ENCODE results near the gene ILKAP. TPM values are rescaled to one million over a fixed set of nuclear protein-coding genes. Genes with fewer than 3 reads are reported as not detected.

Gene ILKAP
- polyA plus RNA-seq, 2 of the 4 experiments (the other 2 are of a cell fraction): 36.3 to 41.4 TPM

GRCh38 chr2:238180554-238180953 lies 22.9 kb downstream of the ILKAP start:
- H3K4me3 ChIP-seq: no peak overlapping the region
- H3K4me2 ChIP-seq: no peak overlapping the region
- H3K27ac ChIP-seq: no peak overlapping the region
- ATAC-seq (no peak), DNase-seq (ENCODE audit: low read depth in 1 of 2, low spot score in 1 of 2) (no peak), FAIRE-seq (no peak)
- ChIA-PET CTCF (no interaction called here), POLR2A (no interaction called here)
- WGBS (ENCODE audit: missing lambda C conversion rate): 90% methylated on average over 5 of the region's 5 CpGs
- TF ChIP-seq REST (IDR thresholded peaks at IDR 0.05) (no peak), FOSB (CRISPR knock-in tag; IDR thresholded peaks at IDR 0.05) (no peak), EP300 (IDR thresholded peaks at IDR 0.05) (no peak), KDM1A (IDR thresholded peaks at IDR 0.05; ENCODE audit: low read depth) (no peak), CHD2 (IDR thresholded peaks at IDR 0.05; ENCODE audit: low read length, partially characterized antibody) (no peak), POLR2A (IDR thresholded peaks at IDR 0.05; ENCODE audit: low read length) (no peak), CTCF (IDR thresholded peaks at IDR 0.05) (no peak), MAFK (IDR thresholded peaks at IDR 0.05; ENCODE audit: partially characterized antibody) (no peak), ZNF302 (CRISPR knock-in tag; IDR thresholded peaks at IDR 0.05) (no peak), USF2 (IDR thresholded peaks at IDR 0.05) (no peak), ELK1 (IDR thresholded peaks at IDR 0.05; ENCODE audit: low read depth, low read length) (no peak), MAZ (IDR thresholded peaks at IDR 0.05; ENCODE audit: borderline replicate concordance, low read depth, low read length) (no peak), RAD21 (conservative IDR thresholded peaks at IDR 0.05 in 1 of 2, IDR thresholded peaks at IDR 0.05 in 1 of 2) (no peak), MAX (IDR thresholded peaks at IDR 0.05) (no peak), PHF8 (IDR thresholded peaks at IDR 0.05; ENCODE audit: borderline replicate concordance, low read depth) (no peak), HOXB5 (CRISPR knock-in tag; IDR thresholded peaks at IDR 0.05) (no peak)
- no peaks in the 10 kb centered on the region for H3K9me3 ChIP-seq
- H3K4me1 ChIP-seq: no peaks in the 10 kb centered on the region

GRCh38 chr2:238176613-238177012 lies 26.9 kb downstream of the ILKAP start:
- CTCF ChIA-PET: interaction anchor here (1.3 kb wide), 2 partner anchors 17 to 26 kb away, joined by 4 read pairs; no protein-coding TSS in a partner anchor
- DNase-seq (ENCODE audit: low read depth in 1 of 2, low spot score in 1 of 2) (no peak), FAIRE-seq (no peak), ATAC-seq (no peak)
- POLR2A ChIA-PET: no interaction called here
- H3K9me3 ChIP-seq: no peaks in the 10 kb centered on the region
- no peak overlapping the region for H3K4me2 ChIP-seq
- TF ChIP-seq RARB (CRISPR knock-in tag; IDR thresholded peaks at IDR 0.05): no peak
- no peak for TF ChIP-seq HEYL (CRISPR knock-in tag; IDR thresholded peaks at IDR 0.05)
- TF ChIP-seq KDM5A (IDR thresholded peaks at IDR 0.05): no peak
- TF ChIP-seq EHMT2 (IDR thresholded peaks at IDR 0.05; ENCODE audit: low read depth): no peak
- no peak for TF ChIP-seq HDAC2 (IDR thresholded peaks at IDR 0.05)
- TF ChIP-seq KDM1A (IDR thresholded peaks at IDR 0.05; ENCODE audit: low read depth): no peak
- TF ChIP-seq CBX8 (IDR thresholded peaks at IDR 0.05): no peak
- no peak for TF ChIP-seq POLR2AphosphoS2 (conservative IDR thresholded peaks at IDR 0.05; ENCODE audit: low read length)
- no peaks in the 10 kb centered on the region; the same call in 2 of the 3 replicates for H3K4me1 ChIP-seq
- H3K27ac ChIP-seq: no peak overlapping the region
- no peak overlapping the region for H3K4me3 ChIP-seq
